Heart right ventricle (tissue), 16 donors: ENCODE data around the gene ZNF488. TPM values are rescaled to one million over a fixed set of nuclear protein-coding genes. Genes with fewer than 3 reads are reported as not detected.

Experiments used
- ATAC-seq, 8 donors: fragments of 200-7000 bp; cut with Tn5 transposase; one replicate each; pipeline ENCODE4 v1.9.1; 2020; ENCODE audit warnings: mild to moderate bottlenecking in 8 of 8, moderate library complexity in 8 of 8, moderate number of reproducible peaks in 1 of 8
- DNase-seq, 2 donors: peaks; one replicate each; pipeline ENCODE4 v3.0.0-alpha.2; 2020
- H3K27ac ChIP-seq, 10 donors: fragments of 200-600 bp; sonication (generic) in 2 of 10; one replicate each; pipeline versions ENCODE4 v1.5.0 to v1.8.0; 2020 to 2022; ENCODE audit warnings: mild to moderate bottlenecking in 3 of 10
- H3K27me3 ChIP-seq, 7 donors: fragments of 200-600 bp; one replicate each; pipeline ENCODE4 v1.8.0; 2021 to 2022; ENCODE audit warnings: mild to moderate bottlenecking in 2 of 7
- H3K36me3 ChIP-seq, 9 donors: fragments of 200-600 bp; sonication (generic) in 1 of 9; one replicate each; pipeline versions ENCODE4 v1.5.0 to v1.8.0; 2020 to 2022; ENCODE audit warnings: mild to moderate bottlenecking in 2 of 9
- H3K4me1 ChIP-seq, 9 donors: fragments of 200-600 bp; sonication (generic) in 1 of 9; one replicate each; pipeline versions ENCODE4 v1.5.0 to v1.8.0; 2020 to 2022; ENCODE audit warnings: mild to moderate bottlenecking in 4 of 9
- H3K4me3 ChIP-seq, 10 donors: fragments of 200-600 bp; sonication (generic) in 2 of 10; one replicate each; pipeline versions ENCODE4 v1.5.0 to v1.8.0; 2020 to 2022; ENCODE audit warnings: mild to moderate bottlenecking in 7 of 10, moderate library complexity in 2 of 10
- H3K9me3 ChIP-seq, 11 donors: fragments of 200-600 bp in 10 of 11; sonication (generic) in 2 of 11; one replicate each; pipeline versions ENCODE4 v1.5.0 to v1.8.0; 2013 to 2022; ENCODE audit warnings: mild to moderate bottlenecking in 2 of 11, control low read depth in 1 of 11, moderate library complexity in 1 of 11
- WGBS, 2 donors: extraction: QIAGEN DNeasy Blood & Tissue Kit; methylation state at CpG; one replicate each; pipeline ENCODE4 v1.1.7; 2013; ENCODE audit warnings: inconsistent platforms in 1 of 2; 5-methylcytosine and 5-hydroxymethylcytosine counted together
- intact Hi-C, 10 donors: fragments of 100-400 bp; cut with DNase I; formaldehyde crosslinking; loops; one replicate each; pipeline versions ENCODE4 v1.11.1 to v1.14.2; 2022
- polyA plus RNA-seq, 2 donors: library from polyadenylated mRNA; stranded (reverse); fragments of 200-250 nt; gene quantifications; one replicate each; pipeline ENCODE4 v1.2.3, GENCODE V29; 2013
- total RNA-seq, 10 donors: library from RNA; stranded (reverse); fragmentation: NEBNext Ultra II Directional in 3 of 10; extraction: Animal tissue kit (Norgen Biotek cat#: 25700) in 3 of 10; gene quantifications; one replicate each; pipeline versions ENCODE4 v1.2.1 to v1.2.4, GENCODE V29; 2021 to 2023
- TF ChIP-seq, protein P1 (sequence below), 9 donors: fragments of 200-600 bp; sonication (generic) in 2 of 9; IDR thresholded peaks; one replicate each; pipeline versions ENCODE4 v1.5.0 to v1.8.0; 2021 to 2022; ENCODE audit warnings: antibody characterized with exemption in 9 of 9, mild to moderate bottlenecking in 5 of 9, moderate library complexity in 1 of 9
- donor health status: Arrhythmogenic right ventricular cardiomyopathy.
- donor health status: ischemic (EF 13 %, LVEDD 7.1; RV severe dilation, severe dysfunction).
- donor health status: healthy with polysubstance abuse.
- donor health status: DM: no; HTN: yes; CAD: no.
- donor health status: DM: no; HTN: no; CAD: no.
- donor health status: ischemic (EF 25% LVEDD 6.9; RV normal size, moderate dysfunction).
- donor health status: ischemic (EF 25% LVEDD 5.7; RV mildly dilated, moderate dysfunction).
- donor health status: healthy.
- donor health status: DM: yes; HTN: yes; CAD: no.
- donor health status: Ischemic cardiomyopathy.
- donor health status: ischemic (EF 35%, LVEDD 5.7; RV mildly dilated, moderate dysfunction).
- donor health status: nonischemic (EF 11% LVEDD 7.7; RV severe dilation, severe dysfunction).
- donor health status: DM: yes; HTN: yes; CAD: no.
- donor health status: PGD.
- donor health status: ischemic (EF 29% LVEDD 5.4; RV normal size, mild dysfunction).
- donor health status: nonischemic (EF 23%, LVEDD 6.1; RV moderate dilation, normal function).

The ZNF488 gene
- total and polyA plus RNA-seq, 12 donors, result 0.05 to 0.14 (median 0.09) TPM; not detected in 7

DNA sequence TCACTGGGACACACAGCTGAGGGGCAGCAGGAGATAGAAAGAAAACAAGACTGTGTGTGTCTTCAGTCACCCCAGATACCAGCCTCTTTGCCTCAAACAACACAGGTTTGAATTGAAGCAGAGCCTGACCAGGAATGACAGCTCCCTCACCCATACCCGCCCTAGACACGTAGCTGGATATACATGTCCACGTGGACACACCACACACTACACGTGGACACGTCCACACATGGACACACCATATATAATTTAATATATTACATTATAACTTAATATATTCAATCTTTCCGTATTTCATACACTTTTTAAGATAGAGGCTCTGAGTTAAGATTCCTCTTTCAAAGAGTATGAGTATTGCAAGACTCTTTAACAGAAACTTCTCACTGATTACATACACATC lies 50.6 kb downstream of the ZNF488 start:
- Histone ChIP-seq H3K27me3 (peaks cover 0 to 4% (median 0%) of the 10 kb centered on the region in 7 donors), H3K4me1 (no peaks in the 10 kb centered on the region), H3K36me3 (no peaks in the 10 kb centered on the region), H3K4me3 (no peak overlapping the region), H3K27ac (no peak overlapping the region), H3K9me3 (no peaks in the 10 kb centered on the region)
- ATAC-seq (no peak), DNase-seq (no peak)
- intact Hi-C loops, result no loop called here
- TF ChIP-seq, protein P1, sequence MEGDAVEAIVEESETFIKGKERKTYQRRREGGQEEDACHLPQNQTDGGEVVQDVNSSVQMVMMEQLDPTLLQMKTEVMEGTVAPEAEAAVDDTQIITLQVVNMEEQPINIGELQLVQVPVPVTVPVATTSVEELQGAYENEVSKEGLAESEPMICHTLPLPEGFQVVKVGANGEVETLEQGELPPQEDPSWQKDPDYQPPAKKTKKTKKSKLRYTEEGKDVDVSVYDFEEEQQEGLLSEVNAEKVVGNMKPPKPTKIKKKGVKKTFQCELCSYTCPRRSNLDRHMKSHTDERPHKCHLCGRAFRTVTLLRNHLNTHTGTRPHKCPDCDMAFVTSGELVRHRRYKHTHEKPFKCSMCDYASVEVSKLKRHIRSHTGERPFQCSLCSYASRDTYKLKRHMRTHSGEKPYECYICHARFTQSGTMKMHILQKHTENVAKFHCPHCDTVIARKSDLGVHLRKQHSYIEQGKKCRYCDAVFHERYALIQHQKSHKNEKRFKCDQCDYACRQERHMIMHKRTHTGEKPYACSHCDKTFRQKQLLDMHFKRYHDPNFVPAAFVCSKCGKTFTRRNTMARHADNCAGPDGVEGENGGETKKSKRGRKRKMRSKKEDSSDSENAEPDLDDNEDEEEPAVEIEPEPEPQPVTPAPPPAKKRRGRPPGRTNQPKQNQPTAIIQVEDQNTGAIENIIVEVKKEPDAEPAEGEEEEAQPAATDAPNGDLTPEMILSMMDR (IDR thresholded peaks at IDR 0.05), result no peak
- WGBS, 2 donors, result 87 to 90% methylated on average over 6 of the region's 6 CpGs

DNA sequence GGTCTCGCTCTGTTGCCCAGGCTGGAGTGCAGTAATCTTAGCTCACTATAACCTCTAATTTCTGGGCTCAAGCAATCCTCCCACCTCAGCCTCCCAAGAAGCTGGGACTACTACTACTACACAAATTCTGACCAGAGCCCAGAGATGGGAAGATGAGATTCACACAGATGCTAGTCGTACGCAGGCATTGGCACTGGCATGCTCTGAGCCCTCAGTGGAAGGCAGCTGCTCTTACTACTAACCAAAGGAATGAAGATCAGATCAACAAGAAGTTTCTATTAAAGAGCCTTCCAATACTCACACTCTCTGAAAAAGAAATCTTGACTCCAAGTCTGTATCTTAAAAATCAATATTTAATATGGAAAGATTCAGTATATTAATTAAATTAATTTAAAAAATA lies 51.1 kb downstream of the ZNF488 start:
- intact Hi-C loops, result no loop called here
- 82 to 93% methylated on average over 3 of the region's 3 CpGs for WGBS, 2 donors

GRCh38 chr10:47332371-47332770 lies 51.7 kb downstream of the ZNF488 start:
- H3K4me3 ChIP-seq, result no peak overlapping the region
- intact Hi-C loops, result no loop called here
- TF ChIP-seq, protein P1 (IDR thresholded peaks at IDR 0.05), result no peak
- 69 to 84% methylated on average over 3 of the region's 3 CpGs for WGBS, 2 donors
- H3K9me3 ChIP-seq, result no peaks in the 10 kb centered on the region
- no peak overlapping the region for H3K27ac ChIP-seq
- H3K4me1 ChIP-seq, result no peaks in the 10 kb centered on the region
- DNase-seq, result no peak
- ATAC-seq, result no peak
- no peaks in the 10 kb centered on the region for H3K36me3 ChIP-seq
- H3K27me3 ChIP-seq, result peaks cover 0 to 4% (median 0%) of the 10 kb centered on the region in 7 donors

More for the DNA sequence above, 51.1 kb downstream of the ZNF488 start:
- TF ChIP-seq, protein P1 (IDR thresholded peaks at IDR 0.05), result no peak
- Histone ChIP-seq H3K4me1 (no peaks in the 10 kb centered on the region), H3K27ac (no peak overlapping the region), H3K4me3 (no peak overlapping the region), H3K27me3 (peaks cover 0 to 4% (median 0%) of the 10 kb centered on the region in 7 donors), H3K9me3 (no peaks in the 10 kb centered on the region), H3K36me3 (no peaks in the 10 kb centered on the region)
- ATAC-seq (no peak), DNase-seq (no peak)

GRCh38 chr10:47331954-47332353 lies 52.1 kb downstream of the ZNF488 start:
- H3K27ac ChIP-seq, result no peak overlapping the region
- WGBS, 2 donors, result 72 to 74% methylated on average over 7 of the region's 7 CpGs
- ATAC-seq, result no peak
- TF ChIP-seq, protein P1 (IDR thresholded peaks at IDR 0.05), result no peak
- H3K27me3 ChIP-seq, result peaks cover 0 to 4% (median 0%) of the 10 kb centered on the region in 7 donors
- H3K9me3 ChIP-seq, result no peaks in the 10 kb centered on the region
- no peak for DNase-seq
- H3K4me3 ChIP-seq, result no peak overlapping the region
- intact Hi-C loops, result no loop called here
- H3K4me1 ChIP-seq, result peaks cover 0 to 3% (median 0%) of the 10 kb centered on the region in 9 donors
- no peaks in the 10 kb centered on the region for H3K36me3 ChIP-seq
